GM19467 (cell line): ENCODE results near the gene C5orf22.
"Not testable (repeated sequence)": the region's sequence is repeated elsewhere in the genome, so short reads cannot be mapped to it uniquely, and the experiment has no call there.

Source experiments
- ATAC-seq: cut with Tn5 transposase; IDR thresholded peaks from one replicate; pipeline ENCODE4 v1.9.1; 2021; ENCODE audit warnings: mild to moderate bottlenecking, moderate library complexity; ENCODE audit not compliant: unreplicated experiment

C5orf22 gene

DNA sequence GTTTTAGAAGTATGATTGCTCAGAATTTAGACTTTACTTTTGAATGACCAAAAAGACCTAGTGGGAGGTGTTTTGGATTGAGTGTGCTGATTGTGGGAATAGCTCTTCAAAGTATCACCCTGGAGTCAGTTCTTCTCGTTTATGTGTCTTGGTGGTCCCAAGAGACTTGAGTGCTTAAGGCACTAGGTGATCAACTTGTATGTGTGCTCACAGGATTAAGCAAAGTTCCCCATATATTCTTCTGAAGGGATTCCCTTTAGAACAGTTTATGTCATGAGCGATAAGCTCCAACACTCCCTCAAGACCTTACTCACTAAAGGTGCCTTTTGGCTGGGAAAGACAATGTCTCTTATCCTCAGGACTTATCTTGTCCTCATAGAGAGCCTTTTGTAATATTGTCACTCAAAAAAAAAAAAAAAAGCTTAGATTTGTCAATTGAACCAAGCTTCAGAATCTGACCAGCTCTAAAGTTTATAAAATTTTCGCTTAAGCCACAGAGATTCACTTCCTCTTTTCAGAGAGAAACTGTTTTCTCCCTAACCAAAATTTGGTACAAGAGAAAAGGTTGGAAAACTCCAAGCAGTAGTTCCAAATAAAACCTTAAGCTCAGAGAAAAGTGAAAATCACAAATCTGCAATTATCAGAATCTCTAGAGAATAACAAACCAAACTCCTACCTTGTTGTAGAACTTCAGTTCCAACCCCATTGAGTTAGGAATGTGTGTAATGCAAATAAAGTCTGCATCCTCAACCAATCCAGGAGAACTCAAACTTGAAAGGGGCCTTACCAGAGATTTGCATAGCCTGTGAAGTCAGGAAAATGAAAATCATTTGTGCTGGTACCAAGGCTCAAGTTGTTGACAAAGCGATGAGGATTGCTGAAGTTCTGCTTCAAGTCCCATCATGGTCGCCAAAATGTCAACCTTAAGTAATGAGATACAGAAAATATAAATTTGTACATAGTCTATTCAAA, 66.8 kb downstream of the C5orf22 start:
- no peak for ATAC-seq

- not testable (repeated sequence) for ATAC-seq
Observed at GRCh38 chr5:31602305-31602704, 70.2 kb downstream of the C5orf22 start.

DNA sequence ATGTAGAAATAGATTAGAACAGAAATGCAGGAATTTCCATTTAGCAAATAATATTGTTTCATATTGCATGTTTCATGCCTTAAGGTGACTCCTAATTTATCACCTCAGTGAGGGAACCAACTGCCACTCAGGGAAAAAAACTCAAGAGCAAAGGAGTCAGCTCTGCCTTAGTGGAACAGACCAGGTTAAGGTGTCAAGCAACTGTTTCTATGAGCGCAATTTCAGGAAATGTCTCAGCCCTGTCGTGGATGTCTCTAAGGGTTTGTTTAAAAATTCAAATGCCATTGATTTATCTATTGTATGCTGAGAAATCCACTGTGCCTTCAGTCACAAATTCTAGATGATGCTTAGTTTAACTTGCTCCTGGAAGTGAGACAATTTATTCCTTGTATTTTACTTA, 72.1 kb downstream of the C5orf22 start:
- ATAC-seq, result no peak

DNA sequence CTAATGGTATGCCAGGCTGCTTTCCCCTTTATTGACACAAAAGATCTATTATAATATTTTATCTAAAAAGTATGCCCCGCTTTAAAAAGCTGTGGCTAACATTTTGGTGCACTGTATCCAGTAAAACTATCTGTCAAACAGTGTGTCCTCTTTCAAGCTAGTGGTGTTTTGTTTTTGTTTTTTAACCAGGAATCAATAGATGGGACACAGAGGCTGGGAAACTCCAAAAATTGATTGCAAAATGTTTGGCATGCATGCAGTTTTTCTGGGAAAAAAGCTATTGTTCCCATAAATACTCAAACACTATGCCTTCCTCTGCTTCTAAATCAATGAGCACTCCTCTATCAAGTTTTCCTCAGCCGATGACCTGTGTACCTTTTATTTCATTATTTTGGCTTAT, 72.5 kb downstream of the C5orf22 start:
- no peak for ATAC-seq
